H1 (cell line): ENCODE data around the gene ITGAE. TPM values are rescaled to one million over a fixed set of nuclear protein-coding genes. Genes with fewer than 3 reads are reported as not detected.

ENCODE experiments used
- CBX5 ChIP-seq: fragments of 300-800, 300-1000 bp; sonication (generic); IDR thresholded peaks from 2 replicates; pipeline ENCODE4 v1.7.1; 2016; ENCODE audit warnings: antibody characterized with exemption, low read length, low read depth
- CREB1 ChIP-seq: IDR thresholded peaks from 2 replicates; pipeline ENCODE4 v1.6.1; 2012; ENCODE audit warnings: inconsistent platforms
- EGR1 ChIP-seq: IDR thresholded peaks from 2 replicates; pipeline ENCODE4 v1.6.1; 2011; ENCODE audit warnings: low read depth, low read length, borderline replicate concordance
- EP300 ChIP-seq, 2 experiments: IDR thresholded peaks; 1 replicate in 1 of 2; 2 replicates in 1 of 2; pipeline ENCODE4 v1.6.1; 2011 to 2012; ENCODE audit warnings: low read depth in 2 of 2, low read length in 2 of 2, mild to moderate bottlenecking in 2 of 2, borderline replicate concordance in 1 of 2, inconsistent platforms in 1 of 2, moderate library complexity in 1 of 2
- POU5F1 ChIP-seq: IDR thresholded peaks from 2 replicates; pipeline ENCODE4 v1.6.1; 2011; ENCODE audit warnings: low read depth, mild to moderate bottlenecking, low read length, moderate library complexity
- RNF2 ChIP-seq: fragments of 200-900, 300-1000 bp; sonication (generic); IDR thresholded peaks from 2 replicates; pipeline ENCODE4 v1.7.1; 2016; ENCODE audit warnings: borderline replicate concordance, low read depth, mild to moderate bottlenecking, antibody characterized with exemption, low read length; ENCODE audit not compliant: poor library complexity, severe bottlenecking; ENCODE audit errors: missing control alignments
- SAP30 ChIP-seq: fragments of 300-600 bp; sonication (generic); IDR thresholded peaks from 2 replicates; pipeline ENCODE4 v1.7.1; 2012; ENCODE audit warnings: low read length, moderate library complexity, mild to moderate bottlenecking, inconsistent platforms; ENCODE audit not compliant: insufficient read depth, insufficient replicate concordance
- ZNF274 ChIP-seq: IDR thresholded peaks from 2 replicates; pipeline ENCODE4 v1.7.0; 2012; ENCODE audit warnings: low read length, borderline replicate concordance; ENCODE audit errors: extremely low read depth
- polyA plus RNA-seq, 7 experiments: library from polyadenylated mRNA; depleted of rRNA in 3 of 7; stranded (reverse) in 5 of 7; unstranded in 2 of 7; fragments of >200 nt in 5 of 7; fragments of 200-250 nt in 2 of 7; gene quantifications; 1 replicate in 5 of 7; 2 replicates in 1 of 7; 4 replicates in 1 of 7; pipeline versions ENCODE4 v1.2.1 to v1.2.3, GENCODE V29; 2011 to 2013; ENCODE audit warnings: missing spikeins in 2 of 7, mixed read lengths in 2 of 7
- total RNA-seq: library from RNA; stranded (reverse); fragmentation: NEBNext Ultra II Directional; extraction: Animal tissue kit (Norgen Biotek cat#: 25700); gene quantifications from 2 replicates; pipeline ENCODE4 v1.2.1, GENCODE V29; 2021
- TF ChIP-seq, protein P1 (sequence below): fragments of 300-600 bp; sonication (generic); IDR thresholded peaks from 2 replicates; pipeline ENCODE4 v1.7.1; 2012; ENCODE audit warnings: low read length, moderate library complexity, mild to moderate bottlenecking, inconsistent platforms; ENCODE audit not compliant: insufficient replicate concordance
- TF ChIP-seq, protein P2 (sequence below): IDR thresholded peaks from 2 replicates; pipeline ENCODE4 v1.6.1; 2011; ENCODE audit warnings: low read length, improper control_type of control experiment

ITGAE gene
- total and polyA plus RNA-seq, 2 of the 8 experiments (the other 6 are each of a cell fraction or from before 2014, with no cell fraction given), result 23.2 to 43.1 TPM

DNA sequence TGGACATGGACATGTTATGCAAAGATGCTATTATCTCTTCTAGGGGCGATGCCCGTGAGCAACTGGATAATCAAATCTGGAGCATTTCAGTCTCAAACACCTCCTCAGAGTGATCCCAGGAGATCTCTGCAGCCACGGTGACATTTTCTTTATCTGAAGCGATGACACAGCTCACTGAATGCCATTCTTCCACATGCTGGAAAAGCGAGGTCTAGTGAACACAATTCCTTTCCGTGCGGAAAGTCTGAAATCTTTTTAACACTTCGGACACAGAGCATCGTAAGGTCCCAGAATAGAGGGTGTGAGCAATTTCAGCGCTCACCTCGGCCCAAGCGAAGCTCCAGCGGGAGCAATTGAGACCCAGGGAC is 77.8 kb downstream of the ITGAE start (continued):
- TF ChIP-seq, protein P1, sequence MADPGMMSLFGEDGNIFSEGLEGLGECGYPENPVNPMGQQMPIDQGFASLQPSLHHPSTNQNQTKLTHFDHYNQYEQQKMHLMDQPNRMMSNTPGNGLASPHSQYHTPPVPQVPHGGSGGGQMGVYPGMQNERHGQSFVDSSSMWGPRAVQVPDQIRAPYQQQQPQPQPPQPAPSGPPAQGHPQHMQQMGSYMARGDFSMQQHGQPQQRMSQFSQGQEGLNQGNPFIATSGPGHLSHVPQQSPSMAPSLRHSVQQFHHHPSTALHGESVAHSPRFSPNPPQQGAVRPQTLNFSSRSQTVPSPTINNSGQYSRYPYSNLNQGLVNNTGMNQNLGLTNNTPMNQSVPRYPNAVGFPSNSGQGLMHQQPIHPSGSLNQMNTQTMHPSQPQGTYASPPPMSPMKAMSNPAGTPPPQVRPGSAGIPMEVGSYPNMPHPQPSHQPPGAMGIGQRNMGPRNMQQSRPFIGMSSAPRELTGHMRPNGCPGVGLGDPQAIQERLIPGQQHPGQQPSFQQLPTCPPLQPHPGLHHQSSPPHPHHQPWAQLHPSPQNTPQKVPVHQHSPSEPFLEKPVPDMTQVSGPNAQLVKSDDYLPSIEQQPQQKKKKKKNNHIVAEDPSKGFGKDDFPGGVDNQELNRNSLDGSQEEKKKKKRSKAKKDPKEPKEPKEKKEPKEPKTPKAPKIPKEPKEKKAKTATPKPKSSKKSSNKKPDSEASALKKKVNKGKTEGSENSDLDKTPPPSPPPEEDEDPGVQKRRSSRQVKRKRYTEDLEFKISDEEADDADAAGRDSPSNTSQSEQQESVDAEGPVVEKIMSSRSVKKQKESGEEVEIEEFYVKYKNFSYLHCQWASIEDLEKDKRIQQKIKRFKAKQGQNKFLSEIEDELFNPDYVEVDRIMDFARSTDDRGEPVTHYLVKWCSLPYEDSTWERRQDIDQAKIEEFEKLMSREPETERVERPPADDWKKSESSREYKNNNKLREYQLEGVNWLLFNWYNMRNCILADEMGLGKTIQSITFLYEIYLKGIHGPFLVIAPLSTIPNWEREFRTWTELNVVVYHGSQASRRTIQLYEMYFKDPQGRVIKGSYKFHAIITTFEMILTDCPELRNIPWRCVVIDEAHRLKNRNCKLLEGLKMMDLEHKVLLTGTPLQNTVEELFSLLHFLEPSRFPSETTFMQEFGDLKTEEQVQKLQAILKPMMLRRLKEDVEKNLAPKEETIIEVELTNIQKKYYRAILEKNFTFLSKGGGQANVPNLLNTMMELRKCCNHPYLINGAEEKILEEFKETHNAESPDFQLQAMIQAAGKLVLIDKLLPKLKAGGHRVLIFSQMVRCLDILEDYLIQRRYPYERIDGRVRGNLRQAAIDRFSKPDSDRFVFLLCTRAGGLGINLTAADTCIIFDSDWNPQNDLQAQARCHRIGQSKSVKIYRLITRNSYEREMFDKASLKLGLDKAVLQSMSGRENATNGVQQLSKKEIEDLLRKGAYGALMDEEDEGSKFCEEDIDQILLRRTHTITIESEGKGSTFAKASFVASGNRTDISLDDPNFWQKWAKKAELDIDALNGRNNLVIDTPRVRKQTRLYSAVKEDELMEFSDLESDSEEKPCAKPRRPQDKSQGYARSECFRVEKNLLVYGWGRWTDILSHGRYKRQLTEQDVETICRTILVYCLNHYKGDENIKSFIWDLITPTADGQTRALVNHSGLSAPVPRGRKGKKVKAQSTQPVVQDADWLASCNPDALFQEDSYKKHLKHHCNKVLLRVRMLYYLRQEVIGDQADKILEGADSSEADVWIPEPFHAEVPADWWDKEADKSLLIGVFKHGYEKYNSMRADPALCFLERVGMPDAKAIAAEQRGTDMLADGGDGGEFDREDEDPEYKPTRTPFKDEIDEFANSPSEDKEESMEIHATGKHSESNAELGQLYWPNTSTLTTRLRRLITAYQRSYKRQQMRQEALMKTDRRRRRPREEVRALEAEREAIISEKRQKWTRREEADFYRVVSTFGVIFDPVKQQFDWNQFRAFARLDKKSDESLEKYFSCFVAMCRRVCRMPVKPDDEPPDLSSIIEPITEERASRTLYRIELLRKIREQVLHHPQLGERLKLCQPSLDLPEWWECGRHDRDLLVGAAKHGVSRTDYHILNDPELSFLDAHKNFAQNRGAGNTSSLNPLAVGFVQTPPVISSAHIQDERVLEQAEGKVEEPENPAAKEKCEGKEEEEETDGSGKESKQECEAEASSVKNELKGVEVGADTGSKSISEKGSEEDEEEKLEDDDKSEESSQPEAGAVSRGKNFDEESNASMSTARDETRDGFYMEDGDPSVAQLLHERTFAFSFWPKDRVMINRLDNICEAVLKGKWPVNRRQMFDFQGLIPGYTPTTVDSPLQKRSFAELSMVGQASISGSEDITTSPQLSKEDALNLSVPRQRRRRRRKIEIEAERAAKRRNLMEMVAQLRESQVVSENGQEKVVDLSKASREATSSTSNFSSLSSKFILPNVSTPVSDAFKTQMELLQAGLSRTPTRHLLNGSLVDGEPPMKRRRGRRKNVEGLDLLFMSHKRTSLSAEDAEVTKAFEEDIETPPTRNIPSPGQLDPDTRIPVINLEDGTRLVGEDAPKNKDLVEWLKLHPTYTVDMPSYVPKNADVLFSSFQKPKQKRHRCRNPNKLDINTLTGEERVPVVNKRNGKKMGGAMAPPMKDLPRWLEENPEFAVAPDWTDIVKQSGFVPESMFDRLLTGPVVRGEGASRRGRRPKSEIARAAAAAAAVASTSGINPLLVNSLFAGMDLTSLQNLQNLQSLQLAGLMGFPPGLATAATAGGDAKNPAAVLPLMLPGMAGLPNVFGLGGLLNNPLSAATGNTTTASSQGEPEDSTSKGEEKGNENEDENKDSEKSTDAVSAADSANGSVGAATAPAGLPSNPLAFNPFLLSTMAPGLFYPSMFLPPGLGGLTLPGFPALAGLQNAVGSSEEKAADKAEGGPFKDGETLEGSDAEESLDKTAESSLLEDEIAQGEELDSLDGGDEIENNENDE, result no peak
- TF ChIP-seq CBX5 (no peak), RNF2 (no peak), EP300 (IDR thresholded peaks at IDR 0.05; ENCODE audit: borderline replicate concordance in 1 of 2, low read depth in 2 of 2, low read length in 2 of 2) (no peak), ZNF274 (no peak), SAP30 (no peak), EGR1 (no peak), POU5F1 (no peak), CREB1 (no peak)
- TF ChIP-seq, protein P2, sequence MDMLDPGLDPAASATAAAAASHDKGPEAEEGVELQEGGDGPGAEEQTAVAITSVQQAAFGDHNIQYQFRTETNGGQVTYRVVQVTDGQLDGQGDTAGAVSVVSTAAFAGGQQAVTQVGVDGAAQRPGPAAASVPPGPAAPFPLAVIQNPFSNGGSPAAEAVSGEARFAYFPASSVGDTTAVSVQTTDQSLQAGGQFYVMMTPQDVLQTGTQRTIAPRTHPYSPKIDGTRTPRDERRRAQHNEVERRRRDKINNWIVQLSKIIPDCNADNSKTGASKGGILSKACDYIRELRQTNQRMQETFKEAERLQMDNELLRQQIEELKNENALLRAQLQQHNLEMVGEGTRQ, result no peak
